Lower leg skin (tissue), 4 donors: ENCODE measurements around the gene PCA3. TPM values are rescaled to one million over a fixed set of nuclear protein-coding genes. Genes with fewer than 3 reads are reported as not detected.
"Not testable (repeated sequence)": the region's sequence is repeated elsewhere in the genome, so short reads cannot be mapped to it uniquely, and the experiment has no call there.

Experiments
- DNase-seq, 2 donors: peaks; one replicate each; pipeline ENCODE4 v3.0.0-alpha.2; 2019; ENCODE audit warnings: low spot score in 2 of 2
- H3K4me3 ChIP-seq: fragments of 200-600 bp; sonication (generic); 2 replicates; pipeline ENCODE4 v1.5.1; 2017; ENCODE audit warnings: mild to moderate bottlenecking, low read depth; ENCODE audit not compliant: poor library complexity, severe bottlenecking
- CTCF ChIP-seq, 3 donors: fragments of 450-650 bp; IDR thresholded peaks; one replicate each; pipeline ENCODE4 v1.5.1; 2016; ENCODE audit warnings: antibody characterized with exemption in 3 of 3, mild to moderate bottlenecking in 3 of 3, moderate library complexity in 2 of 3
- POLR2A ChIP-seq, 2 donors: fragments of 450-650 bp; IDR thresholded peaks; one replicate each; pipeline ENCODE4 v1.6.1; 2016 to 2017; ENCODE audit warnings: antibody characterized with exemption in 2 of 2, mild to moderate bottlenecking in 1 of 2, moderate library complexity in 1 of 2
- WGBS, 2 donors: methylation state at CpG; one replicate each; pipeline ENCODE4 v1.1.5; 2018; 5-methylcytosine and 5-hydroxymethylcytosine counted together
- intact Hi-C: fragments of 100-400 bp; cut with DNase I; formaldehyde crosslinking; loops from one replicate; pipeline ENCODE4 v1.15.0; 2023; ENCODE audit warnings: low total_unique reads
- total RNA-seq, 4 donors: library from RNA; depleted of rRNA; stranded (reverse); fragments of >200 nt; gene quantifications; one replicate each; pipeline ENCODE4 v1.1.0, GENCODE V29; 2016

The PCA3 gene
- total RNA-seq, 4 donors from 2014 or later = not detected

DNA sequence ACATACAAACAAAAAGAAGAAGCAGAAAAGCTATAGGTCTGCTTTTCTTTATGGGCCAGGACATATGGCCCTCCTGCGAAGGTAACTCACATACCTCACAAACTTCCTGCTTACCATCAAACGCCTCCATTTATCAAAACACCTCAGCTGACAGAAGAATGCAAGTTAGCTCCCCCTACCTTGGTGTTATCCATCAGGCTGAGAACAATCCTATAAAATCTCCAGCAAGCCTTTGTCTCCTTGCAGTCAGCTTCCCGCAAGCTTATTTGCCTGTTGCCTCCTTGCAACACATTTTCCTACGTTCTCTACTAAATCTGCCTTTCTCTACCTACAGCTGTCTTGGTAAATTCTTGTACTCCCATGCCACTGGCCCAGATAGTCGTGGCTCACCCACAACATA, 22.7 kb upstream of the PCA3 start:
- DNase-seq = no peak
- intact Hi-C loops = no loop called here
- TF ChIP-seq CTCF (IDR thresholded peaks at IDR 0.05) (no peak), POLR2A (IDR thresholded peaks at IDR 0.05) (no peak)
- WGBS, 2 donors = 79 to 83% methylated on average over 5 of the region's 5 CpGs
- no peak overlapping the region for H3K4me3 ChIP-seq

- H3K4me3 ChIP-seq, DNase-seq, intact Hi-C loops: not testable (repeated sequence)
- 71 to 88% methylated on average over 4 of the region's 4 CpGs for WGBS, 2 donors
These were observed 21.3 kb upstream of the PCA3 start for GRCh38 chr9:76742890-76743289.

GRCh38 chr9:76743931-76744330, 20.3 kb upstream of the PCA3 start:
- no peak for TF ChIP-seq CTCF (IDR thresholded peaks at IDR 0.05)
- TF ChIP-seq POLR2A (IDR thresholded peaks at IDR 0.05) = no peak
- WGBS, 2 donors = 45 to 47% methylated on average over 3 of the region's 3 CpGs
- intact Hi-C loops = no loop called here
- no peak overlapping the region for H3K4me3 ChIP-seq
- DNase-seq = no peak

DNA sequence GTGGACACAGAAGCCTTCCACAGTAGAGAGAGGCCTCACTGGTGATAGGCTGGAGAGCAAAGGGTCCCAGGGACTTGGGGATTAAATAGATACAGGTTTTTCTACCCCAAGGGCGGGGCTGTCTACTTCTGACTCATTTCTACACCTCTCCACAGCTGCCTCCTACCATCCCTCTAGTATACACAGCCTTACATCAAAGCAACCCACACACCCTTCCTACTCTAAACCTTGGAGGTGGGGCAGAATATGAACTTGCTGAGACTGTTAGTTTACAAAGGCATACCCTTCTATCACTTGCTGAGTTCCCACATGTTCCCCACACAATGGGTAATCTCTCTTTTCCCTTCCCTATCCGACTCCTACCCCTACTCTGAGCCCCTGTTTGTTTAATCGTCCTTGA, 19.9 kb upstream of the PCA3 start:
- intact Hi-C loops = no loop called here
- no peak overlapping the region for H3K4me3 ChIP-seq
- WGBS, 2 donors = 60 to 68% methylated on average over 3 of the region's 3 CpGs
- no peak for DNase-seq
- TF ChIP-seq POLR2A (IDR thresholded peaks at IDR 0.05) (no peak), CTCF (IDR thresholded peaks at IDR 0.05) (no peak)

DNA sequence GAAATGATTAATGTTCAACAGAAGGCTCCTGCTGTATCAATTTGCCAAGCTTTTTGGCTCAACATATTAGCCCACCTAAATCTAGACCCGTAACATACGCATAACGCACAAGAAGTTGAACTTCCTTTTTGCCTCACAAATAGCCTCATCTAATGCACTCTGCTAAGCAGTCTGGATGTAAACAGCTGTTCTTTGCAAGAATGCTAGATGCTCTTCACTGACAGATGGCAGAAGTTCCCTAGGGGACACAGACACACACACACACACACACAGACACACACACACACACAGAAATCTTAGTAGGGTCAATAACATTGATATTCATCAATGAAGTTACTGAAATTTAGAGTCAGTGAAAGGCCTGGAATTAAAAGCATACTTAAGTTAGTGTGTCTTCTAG, 13.2 kb upstream of the PCA3 start:
- DNase-seq = no peak
- intact Hi-C loops = no loop called here
- TF ChIP-seq POLR2A (IDR thresholded peaks at IDR 0.05) (no peak), CTCF (IDR thresholded peaks at IDR 0.05) (no peak)
- H3K4me3 ChIP-seq = no peak overlapping the region
- WGBS, 2 donors = 92% methylated on average over 3 of the region's 3 CpGs

- WGBS, 2 donors = 40 to 56% methylated on average over 6 of the region's 6 CpGs
- DNase-seq = peak in 1 of 2 donors; percentile 18
- no peak overlapping the region for H3K4me3 ChIP-seq
- intact Hi-C loops = no loop called here
- TF ChIP-seq POLR2A (IDR thresholded peaks at IDR 0.05) (no peak), CTCF (IDR thresholded peaks at IDR 0.05) (no peak)
These were observed 8.0 kb upstream of the PCA3 start for GRCh38 chr9:76756268-76756640.
